ENCODE results near the gene KANSL1. TPM values are rescaled to one million over a fixed set of nuclear protein-coding genes. Genes with fewer than 3 reads are reported as not detected.
A peak's percentile ranks its signal among the peaks of the same experiment; 100 is the strongest.

KANSL1 gene
- polyA plus RNA-seq, 3 donors: 3.1 to 31.9 (median 4.6) TPM

- no peaks in the 10 kb centered on the region for H3K9me3 Mint-ChIP-seq
- Histone ChIP-seq H2AFZ (ENCODE audit: insufficient read depth, low read depth, low read length, poor library complexity, severe bottlenecking) (no peak overlapping the region), H3K4me3 (replicated peaks in 1 of 3; ENCODE audit: low read depth in 2 of 3, low read length in 3 of 3) (no peak overlapping the region), H3K4me1 (ENCODE audit: control insufficient read depth in 1 of 2, insufficient read depth in 2 of 2, low read length in 2 of 2) (no peaks in the 10 kb centered on the region), H3K36me3 (replicated peaks in 1 of 2; ENCODE audit: control insufficient read depth in 1 of 2, insufficient read depth in 2 of 2, low read length in 2 of 2) (peaks cover 32 to 53% of the 10 kb centered on the region in 2 donors), H3K27ac (ENCODE audit: low read depth in 1 of 2, low read length in 2 of 2) (peak overlapping the region in 1 of 2 donors; percentile 18), H3K9ac (ENCODE audit: insufficient read depth, low read length, poor library complexity, severe bottlenecking) (no peak overlapping the region), H3K27me3 (ENCODE audit: control insufficient read depth in 2 of 2, insufficient read depth in 2 of 2, low read length in 2 of 2) (no peaks in the 10 kb centered on the region), H4K20me1 (ENCODE audit: insufficient read depth, low read length) (peaks cover 100% of the 10 kb centered on the region), H3K9me3 (replicated peaks in 1 of 2; ENCODE audit: control insufficient read depth in 1 of 2, insufficient read depth in 1 of 2, low read length in 2 of 2) (no peaks in the 10 kb centered on the region), H3K4me2 (replicated peaks; ENCODE audit: extremely low read depth, low read length, poor library complexity, severe bottlenecking) (no peak overlapping the region), H3K79me2 (ENCODE audit: insufficient read depth, low read length) (peaks cover 100% of the 10 kb centered on the region)
- DNase-seq: no peak
- no peaks in the 10 kb centered on the region for H3K27me3 Mint-ChIP-seq (ENCODE audit: low read depth in 3 of 3)
- peaks cover 41 to 52% of the 10 kb centered on the region in 2 donors for H3K36me3 Mint-ChIP-seq
- WGBS (ENCODE audit: insufficient coverage): 86% methylated on average over 6 of the region's 9 CpGs
- intact Hi-C loops (cut with micrococcal nuclease): no loop called here
- no peak for TF ChIP-seq CTCF (IDR thresholded peaks at IDR 0.05)
- H3K27ac Mint-ChIP-seq: peak overlapping the region in 2 of 7 donors; percentile 47 to 56
- H3K4me1 Mint-ChIP-seq: peaks cover 8% of the 10 kb centered on the region
- no peak overlapping the region for H3K4me3 Mint-ChIP-seq
Measured at GRCh38 chr17:46169913-46170638, 23.2 kb downstream of the KANSL1 start.

GRCh38 chr17:46167826-46168569 is 25.2 kb downstream of the KANSL1 start:
- Histone ChIP-seq H3K4me3 (replicated peaks in 1 of 3; ENCODE audit: low read depth in 2 of 3, low read length in 3 of 3) (no peak overlapping the region), H3K27ac (ENCODE audit: low read depth in 1 of 2, low read length in 2 of 2) (peak overlapping the region in 1 of 2 donors; percentile 10), H4K20me1 (ENCODE audit: insufficient read depth, low read length) (peaks cover 100% of the 10 kb centered on the region), H3K36me3 (replicated peaks in 1 of 2; ENCODE audit: control insufficient read depth in 1 of 2, insufficient read depth in 2 of 2, low read length in 2 of 2) (peaks cover 32 to 53% of the 10 kb centered on the region in 2 donors), H3K4me2 (replicated peaks; ENCODE audit: extremely low read depth, low read length, poor library complexity, severe bottlenecking) (no peak overlapping the region), H2AFZ (ENCODE audit: insufficient read depth, low read depth, low read length, poor library complexity, severe bottlenecking) (no peak overlapping the region), H3K9me3 (replicated peaks in 1 of 2; ENCODE audit: control insufficient read depth in 1 of 2, insufficient read depth in 1 of 2, low read length in 2 of 2) (no peaks in the 10 kb centered on the region), H3K27me3 (ENCODE audit: control insufficient read depth in 2 of 2, insufficient read depth in 2 of 2, low read length in 2 of 2) (no peaks in the 10 kb centered on the region), H3K79me2 (ENCODE audit: insufficient read depth, low read length) (peaks cover 100% of the 10 kb centered on the region), H3K4me1 (ENCODE audit: control insufficient read depth in 1 of 2, insufficient read depth in 2 of 2, low read length in 2 of 2) (peaks cover 15 to 19% of the 10 kb centered on the region in 2 donors), H3K9ac (ENCODE audit: insufficient read depth, low read length, poor library complexity, severe bottlenecking) (no peak overlapping the region)
- H3K4me1 Mint-ChIP-seq: peaks cover 25% of the 10 kb centered on the region
- no peaks in the 10 kb centered on the region for H3K27me3 Mint-ChIP-seq (ENCODE audit: low read depth in 3 of 3)
- no peak for TF ChIP-seq CTCF (IDR thresholded peaks at IDR 0.05)
- intact Hi-C loops (cut with micrococcal nuclease): no loop called here
- 100% methylated on average over 1 of the region's 14 CpGs for WGBS (ENCODE audit: insufficient coverage)
- no peaks in the 10 kb centered on the region for H3K9me3 Mint-ChIP-seq
- H3K4me3 Mint-ChIP-seq: no peak overlapping the region
- peaks cover 41 to 52% of the 10 kb centered on the region in 2 donors for H3K36me3 Mint-ChIP-seq
- no peak for DNase-seq
- peak overlapping the region in 3 of 7 donors; percentile 27 to 41 (median 28) for H3K27ac Mint-ChIP-seq

Data from CD14-positive monocyte (primary cell).